HT-29 (cell line): ENCODE results near the gene LCP2. TPM values are rescaled to one million over a fixed set of nuclear protein-coding genes. Genes with fewer than 3 reads are reported as not detected.
A peak's percentile ranks its signal among the peaks of the same experiment; 100 is the strongest.

ENCODE experiments used
- DNase-seq: peaks from one replicate; pipeline ENCODE4 v3.0.0-alpha.2; 2015; ENCODE audit warnings: low spot score
- total RNA-seq: library from RNA; depleted of rRNA; stranded (reverse); fragments of >200 nt; shearing (Covaris generic); gene quantifications from 2 replicates; pipeline ENCODE4 v1.2.3, GENCODE V29; 2014; rRNA removed

LCP2 gene
- total RNA-seq, 1 experiment from 2014 or later: not detected

GRCh38 chr5:170217831-170218230, 79.7 kb downstream of the LCP2 start:
- no peak for DNase-seq

DNA sequence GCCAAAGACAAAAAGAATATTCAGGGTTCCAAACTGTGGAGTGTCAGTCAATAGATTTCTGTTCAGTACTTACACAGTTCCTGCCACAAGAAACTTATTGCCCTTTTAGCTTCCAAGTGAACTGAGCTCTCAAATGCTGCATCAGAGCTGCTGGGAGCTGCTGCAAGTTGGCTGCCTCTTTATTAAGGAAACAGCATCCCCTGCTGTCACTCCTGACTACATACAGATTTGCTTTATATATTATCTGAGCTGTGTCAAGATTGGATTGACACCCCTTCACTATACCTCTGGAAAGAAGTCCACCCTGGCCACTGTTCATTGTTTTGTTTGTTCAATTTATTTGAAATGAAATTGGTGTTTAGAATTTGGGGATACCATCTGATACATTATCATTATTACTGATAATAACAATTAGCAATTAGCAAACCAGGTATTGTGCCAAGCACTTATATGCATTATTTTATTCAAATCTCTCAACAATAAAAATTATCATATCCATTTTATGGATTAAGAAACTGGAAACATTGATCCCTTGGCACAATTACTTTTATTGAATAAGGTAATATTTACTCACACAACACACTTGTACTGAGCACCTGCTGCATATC, 81.2 kb downstream of the LCP2 start:
- DNase-seq: peak; percentile 37

DNA sequence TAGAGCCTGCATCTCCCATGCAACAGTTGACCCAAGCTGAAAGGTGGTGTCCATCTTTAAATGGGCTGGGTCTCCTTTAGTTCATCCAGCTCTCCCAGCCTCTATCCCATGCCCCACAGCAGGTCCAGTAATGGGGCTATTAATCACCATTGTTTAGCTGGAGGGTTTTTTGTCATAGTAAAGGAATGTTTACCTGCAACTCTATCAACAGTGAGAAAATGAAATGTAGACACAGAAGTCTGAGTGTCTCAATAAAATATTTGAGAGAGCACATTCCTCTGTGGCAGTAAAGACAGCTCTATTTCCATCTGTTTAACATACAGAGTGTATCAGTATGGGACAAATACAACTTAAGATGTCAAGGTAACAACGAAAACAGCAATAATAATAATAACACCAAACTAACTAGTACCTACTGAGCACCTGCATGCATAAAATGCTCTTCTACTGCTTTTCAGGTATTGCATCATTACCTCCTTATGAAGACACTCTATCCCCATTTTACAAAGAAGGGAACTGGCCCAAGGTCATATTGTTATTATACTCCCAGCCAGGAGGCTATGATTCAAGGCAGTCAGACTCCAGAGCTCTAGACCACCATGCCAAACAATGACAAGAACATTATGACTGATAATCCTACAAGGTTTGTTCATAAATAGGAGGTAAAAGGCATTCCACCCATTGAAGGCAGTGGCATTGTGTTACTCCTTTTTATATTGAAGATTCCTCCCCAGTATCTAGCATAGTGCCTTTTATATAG, 85.8 kb downstream of the LCP2 start:
- DNase-seq: no peak

DNA sequence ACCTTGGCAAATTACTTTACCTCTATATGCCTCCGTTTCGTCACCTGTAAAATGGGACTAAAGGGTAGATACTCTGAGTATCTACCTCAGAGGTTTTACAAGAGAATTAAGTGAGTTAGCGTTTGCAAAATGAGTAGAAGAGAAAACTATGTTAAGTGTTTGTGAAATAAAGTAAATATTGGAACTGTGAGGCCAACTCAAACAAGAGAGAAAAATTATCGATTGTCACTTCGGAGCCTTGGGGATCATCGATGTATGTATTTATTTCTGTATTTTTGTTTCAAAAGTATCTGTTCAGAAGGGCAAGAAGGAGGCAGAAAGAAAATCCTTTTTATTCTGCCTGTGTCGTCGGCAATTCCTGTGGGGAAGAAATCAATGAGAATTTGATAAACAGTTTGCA, 90.6 kb downstream of the LCP2 start:
- no peak for DNase-seq

DNA sequence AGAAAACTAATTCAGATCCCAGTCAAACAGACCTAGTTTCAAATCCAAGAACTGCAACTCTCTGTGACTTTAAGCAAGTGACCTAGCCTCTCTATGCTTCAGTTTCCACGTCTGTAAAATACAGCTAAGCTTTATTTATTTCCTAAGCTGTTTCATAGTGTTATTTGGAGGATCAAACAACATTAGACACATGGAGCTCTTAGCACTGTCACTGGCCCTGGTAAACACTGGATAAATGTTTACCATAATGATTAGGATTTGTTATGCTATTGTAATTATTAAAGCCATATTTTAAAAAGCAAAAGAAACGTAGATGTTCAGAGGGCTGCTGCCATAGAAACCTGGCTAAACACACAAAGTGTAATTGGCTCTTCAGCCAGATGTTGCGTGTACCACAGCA, 91.4 kb downstream of the LCP2 start:
- no peak for DNase-seq

DNA sequence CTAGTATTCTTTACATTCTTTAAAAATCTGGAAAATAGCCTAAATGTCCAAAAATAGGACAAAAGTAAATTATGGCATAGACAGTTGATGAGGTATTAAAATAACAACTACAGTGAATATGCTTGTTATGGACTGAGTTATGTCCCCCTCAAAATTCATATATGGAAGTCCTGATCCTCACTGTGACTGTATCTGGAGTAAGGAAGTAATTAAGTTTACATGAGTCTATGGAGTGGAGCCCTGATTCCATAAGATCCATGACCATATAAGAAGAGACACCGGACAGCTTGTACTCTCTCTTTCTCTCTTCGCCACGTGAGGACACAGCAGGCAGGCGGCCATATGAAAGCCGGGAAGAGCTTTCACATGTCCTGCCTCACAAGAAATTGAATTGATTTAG, 93.4 kb downstream of the LCP2 start:
- no peak for DNase-seq

GRCh38 chr5:170202117-170202516, 95.5 kb downstream of the LCP2 start:
- DNase-seq: no peak

- DNase-seq: no peak
These were observed 96.3 kb downstream of the LCP2 start for GRCh38 chr5:170201311-170201710.

DNA sequence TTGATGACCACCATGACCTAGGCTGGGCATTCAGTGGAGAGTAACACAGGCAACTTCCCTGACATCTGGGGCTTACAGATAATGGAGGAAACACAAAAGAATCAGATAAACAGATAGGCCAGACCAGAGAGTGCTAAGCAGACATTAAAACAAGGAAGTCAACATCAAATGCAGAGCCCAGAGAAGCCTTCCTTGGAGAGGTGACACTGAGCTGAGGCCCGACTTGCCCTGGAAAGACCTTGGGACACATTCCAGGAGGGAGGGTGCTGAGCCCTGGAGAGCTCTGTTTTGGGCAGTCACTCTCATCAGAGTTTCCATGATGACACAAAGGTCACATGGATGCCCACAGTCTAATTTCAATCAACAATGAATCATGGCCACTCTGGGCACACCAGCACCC, 96.7 kb downstream of the LCP2 start:
- DNase-seq: no peak

Other genes with a start within 250 kb of the LCP2 start
- gene FOXI1, start 191.9 kb downstream of the LCP2 start, total RNA-seq: not detected in 2 replicates
- not detected in 2 replicates for gene C5orf58, start 64.8 kb downstream of the LCP2 start, total RNA-seq
- gene KCNMB1, start 91.6 kb upstream of the LCP2 start, total RNA-seq: not detected in 2 replicates
- not detected in 2 replicates for gene KCNIP1, start 206.2 kb upstream of the LCP2 start, total RNA-seq